Liver (tissue), 9 donors: ENCODE data around the gene ZNF790. TPM values are rescaled to one million over a fixed set of nuclear protein-coding genes. Genes with fewer than 3 reads are reported as not detected.
A peak's percentile ranks its signal among the peaks of the same experiment; 100 is the strongest.

Experiments
- DNase-seq: peaks from one replicate; pipeline ENCODE4 v3.0.0-alpha.2; 2017; ENCODE audit warnings: low spot score
- H3K27ac ChIP-seq, 2 donors: one replicate each; pipeline ENCODE4 v1.7.0; 2013; ENCODE audit warnings: inconsistent platforms in 2 of 2, low read length in 2 of 2, control low read depth in 1 of 2, low read depth in 1 of 2, mild to moderate bottlenecking in 1 of 2
- H3K27me3 ChIP-seq, 4 donors: one replicate each; pipeline versions ENCODE4 v1.6.1 to v1.7.0; 2013; ENCODE audit warnings: low read length in 3 of 4, inconsistent platforms in 1 of 4, mild to moderate bottlenecking in 1 of 4, moderate library complexity in 1 of 4; ENCODE audit not compliant: control insufficient read depth in 4 of 4, insufficient read depth in 4 of 4
- H3K36me3 ChIP-seq, 4 donors: one replicate each; pipeline versions ENCODE4 v1.6.1 to v1.7.0; 2013; ENCODE audit warnings: low read length in 3 of 4, mild to moderate bottlenecking in 3 of 4, low read depth in 1 of 4, moderate library complexity in 1 of 4; ENCODE audit not compliant: control insufficient read depth in 4 of 4, insufficient read depth in 3 of 4
- H3K4me1 ChIP-seq, 4 donors: one replicate each; pipeline versions ENCODE4 v1.6.1 to v1.7.0; 2013; ENCODE audit warnings: low read length in 3 of 4, mild to moderate bottlenecking in 3 of 4, moderate library complexity in 1 of 4; ENCODE audit not compliant: control insufficient read depth in 4 of 4, insufficient read depth in 4 of 4
- H3K4me3 ChIP-seq, 3 donors: one replicate each; pipeline versions ENCODE4 v1.6.1 to v1.7.0; 2013; ENCODE audit warnings: low read length in 3 of 3, control low read depth in 1 of 3, low read depth in 1 of 3, mild to moderate bottlenecking in 1 of 3
- H3K9ac ChIP-seq, 2 donors: one replicate each; pipeline ENCODE4 v1.7.0; 2013; ENCODE audit warnings: low read length in 2 of 2, mild to moderate bottlenecking in 2 of 2, moderate library complexity in 2 of 2, control low read depth in 1 of 2, low read depth in 1 of 2
- H3K9me3 ChIP-seq, 4 donors: one replicate each; pipeline versions ENCODE4 v1.6.1 to v1.7.0; 2013; ENCODE audit warnings: low read length in 3 of 4; ENCODE audit not compliant: control insufficient read depth in 4 of 4
- ATF3 ChIP-seq: IDR thresholded peaks from 2 replicates; pipeline ENCODE4 v1.6.1; 2016; ENCODE audit warnings: antibody characterized with exemption
- EGR1 ChIP-seq, 2 donors: IDR thresholded peaks; 2 replicates each; pipeline ENCODE4 v1.6.1; 2016 to 2018; ENCODE audit warnings: antibody characterized with exemption in 2 of 2, low read depth in 2 of 2
- FOXA1 ChIP-seq: IDR thresholded peaks from 2 replicates; pipeline ENCODE4 v1.6.1; 2016; ENCODE audit warnings: antibody characterized with exemption
- FOXA2 ChIP-seq: IDR thresholded peaks from 2 replicates; pipeline ENCODE4 v1.6.1; 2016; ENCODE audit warnings: antibody characterized with exemption
- HNF4A ChIP-seq, 2 donors: conservative IDR thresholded peaks; 2 replicates each; pipeline ENCODE4 v1.6.1; 2016; ENCODE audit warnings: antibody characterized with exemption in 2 of 2, mild to moderate bottlenecking in 2 of 2
- HNF4G ChIP-seq: IDR thresholded peaks from 2 replicates; pipeline ENCODE4 v1.6.1; 2016; ENCODE audit warnings: antibody characterized with exemption
- REST ChIP-seq: IDR thresholded peaks from 2 replicates; pipeline ENCODE4 v1.6.1; 2016; ENCODE audit warnings: antibody characterized with exemption, mild to moderate bottlenecking
- TAF1 ChIP-seq: conservative IDR thresholded peaks from 2 replicates; pipeline ENCODE4 v1.6.1; 2016; ENCODE audit warnings: antibody characterized with exemption, mild to moderate bottlenecking
- YY1 ChIP-seq: IDR thresholded peaks from 2 replicates; pipeline ENCODE4 v1.6.1; 2016; ENCODE audit warnings: antibody characterized with exemption, mild to moderate bottlenecking
- WGBS: extraction: QIAGEN DNeasy Blood & Tissue Kit; methylation state at CpG from one replicate; pipeline ENCODE4 v1.1.7; 2013; 5-methylcytosine and 5-hydroxymethylcytosine counted together
- polyA plus RNA-seq, 2 donors: library from polyadenylated mRNA; stranded (reverse) in 1 of 2; unstranded in 1 of 2; fragments of 200-250 nt in 1 of 2; fragments of >200 nt in 1 of 2; fragmentation: Nextera tagmentation in 1 of 2; extraction: Ambion mirVana in 1 of 2; gene quantifications; one replicate each; pipeline versions ENCODE4 v1.2.1 to v1.2.3, GENCODE V29; 2013 to 2015
- total RNA-seq, 2 donors: library from RNA; depleted of rRNA; stranded (reverse); fragments of >200 nt; gene quantifications; one replicate each; pipeline ENCODE4 v1.2.3, GENCODE V29; 2014
- donor health status: healthy.
- donor health status: healthy.
- donor health status: healthy.
- donor health status: healthy.
- donor health status: healthy.

Gene ZNF790
- total and polyA plus RNA-seq, 4 donors, result 2.8 to 5.5 (median 4.2) TPM

- Histone ChIP-seq H3K4me3 (no peak overlapping the region), H3K27me3 (no peaks in the 10 kb centered on the region), H3K36me3 (peaks cover 0 to 8% (median 5%) of the 10 kb centered on the region in 4 donors), H3K27ac (no peak overlapping the region), H3K9ac (no peak overlapping the region), H3K4me1 (peaks cover 0 to 14% (median 8%) of the 10 kb centered on the region in 4 donors), H3K9me3 (peaks cover 3 to 20% (median 9%) of the 10 kb centered on the region in 4 donors)
- TF ChIP-seq HNF4A (conservative IDR thresholded peaks at IDR 0.05) (no peak), FOXA1 (no peak), TAF1 (no peak), REST (no peak), HNF4G (no peak)
- WGBS, result 76% methylated on average over 1 of the region's 1 CpG
- no peak for DNase-seq
Observed at GRCh38 chr19:36847968-36848367, 9.8 kb upstream of the ZNF790 start.

- H3K9ac ChIP-seq, result peak overlapping the region; percentile 7 to 97
- H3K4me1 ChIP-seq, result peaks cover 2 to 15% (median 8%) of the 10 kb centered on the region in 4 donors
- H3K36me3 ChIP-seq, result peaks cover 0 to 16% (median 13%) of the 10 kb centered on the region in 4 donors
- no peaks in the 10 kb centered on the region for H3K27me3 ChIP-seq
- H3K4me3 ChIP-seq, result peak overlapping the region; percentile 77 to 97 (median 90)
- no peak for DNase-seq
- TF ChIP-seq ATF3 (no peak), YY1 (peak; percentile 18)
- H3K9me3 ChIP-seq, result peaks cover 15 to 36% (median 16%) of the 10 kb centered on the region in 4 donors
- 15% methylated on average over 12 of the region's 12 CpGs for WGBS
- peak overlapping the region; percentile 89 to 93 for H3K27ac ChIP-seq
Observed at GRCh38 chr19:36838784-36839324, 667 bp upstream of the ZNF790 start.

GRCh38 chr19:36837176-36837905 is 846 bp downstream of the ZNF790 start:
- TF ChIP-seq EGR1 (IDR thresholded peaks at IDR 0.05; ENCODE audit: low read depth in 2 of 2) (peak; percentile 31 to 55), FOXA1 (peak; percentile 19), FOXA2 (peak; percentile 87), REST (no peak), HNF4A (conservative IDR thresholded peaks at IDR 0.05) (peak; percentile 33 to 50)
- Histone ChIP-seq H3K4me1 (peaks cover 2 to 15% (median 8%) of the 10 kb centered on the region in 4 donors), H3K9me3 (peaks cover 17 to 41% (median 22%) of the 10 kb centered on the region in 4 donors), H3K27me3 (no peaks in the 10 kb centered on the region), H3K9ac (peak overlapping the region; percentile 7 to 97), H3K4me3 (peak overlapping the region; percentile 77 to 97 (median 90)), H3K27ac (peak overlapping the region; percentile 89 to 93), H3K36me3 (peaks cover 2 to 23% (median 21%) of the 10 kb centered on the region in 4 donors)
- 15% methylated on average over 8 of the region's 8 CpGs for WGBS
- DNase-seq, result no peak
